ENCODE results near the gene IBTK. TPM values are rescaled to one million over a fixed set of nuclear protein-coding genes. Genes with fewer than 3 reads are reported as not detected.
A peak's percentile ranks its signal among the peaks of the same experiment; 100 is the strongest.

The IBTK gene
- total and polyA plus RNA-seq, 2 experiments from 2014 or later = 17.3 to 60.3 TPM

DNA sequence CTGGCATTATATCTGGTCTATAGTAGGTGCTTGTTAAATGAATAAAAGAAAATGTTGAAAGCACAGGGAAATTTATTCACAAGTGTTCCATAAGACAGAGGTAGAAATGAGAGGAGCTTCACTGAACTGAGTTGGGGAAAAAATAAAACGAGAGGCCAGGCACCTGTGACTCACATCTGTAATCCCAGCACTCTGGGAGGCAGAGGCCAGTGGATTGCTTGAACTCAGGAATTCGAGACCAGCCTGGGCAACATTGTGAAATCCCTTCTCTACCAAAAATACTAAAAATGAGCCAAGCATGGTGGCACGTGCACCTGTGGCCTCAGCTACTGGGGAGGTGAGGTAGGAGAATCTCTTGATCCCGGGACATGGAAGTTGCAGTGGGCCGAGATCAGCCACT lies 28.1 kb upstream of the IBTK start:
- no peak overlapping the region for H2AFZ ChIP-seq
- no peaks in the 10 kb centered on the region for H3K4me1 ChIP-seq (ENCODE audit: insufficient read depth)
- no peak overlapping the region for H3K4me2 ChIP-seq
- no peak overlapping the region for H3K27ac ChIP-seq
- H3K36me3 ChIP-seq (replicated peaks; ENCODE audit: insufficient read depth, low read depth) = no peaks in the 10 kb centered on the region
- no peaks in the 10 kb centered on the region for H3K9me2 ChIP-seq (replicated peaks; ENCODE audit: insufficient read depth)
- H3K4me3 ChIP-seq = no peak overlapping the region
- no peaks in the 10 kb centered on the region for H3K27me3 ChIP-seq
- 88% methylated on average over 5 of the region's 5 CpGs for WGBS (ENCODE audit: low lambda C conversion rate, missing lambda C conversion rate)
- TF ChIP-seq EZH2phosphoT487 (IDR thresholded peaks at IDR 0.05; ENCODE audit: low read depth, severe bottlenecking, unreplicated experiment) (no peak), EZH2 (IDR thresholded peaks at IDR 0.05; ENCODE audit: borderline replicate concordance) (no peak)
- TF ChIP-seq, protein P1, sequence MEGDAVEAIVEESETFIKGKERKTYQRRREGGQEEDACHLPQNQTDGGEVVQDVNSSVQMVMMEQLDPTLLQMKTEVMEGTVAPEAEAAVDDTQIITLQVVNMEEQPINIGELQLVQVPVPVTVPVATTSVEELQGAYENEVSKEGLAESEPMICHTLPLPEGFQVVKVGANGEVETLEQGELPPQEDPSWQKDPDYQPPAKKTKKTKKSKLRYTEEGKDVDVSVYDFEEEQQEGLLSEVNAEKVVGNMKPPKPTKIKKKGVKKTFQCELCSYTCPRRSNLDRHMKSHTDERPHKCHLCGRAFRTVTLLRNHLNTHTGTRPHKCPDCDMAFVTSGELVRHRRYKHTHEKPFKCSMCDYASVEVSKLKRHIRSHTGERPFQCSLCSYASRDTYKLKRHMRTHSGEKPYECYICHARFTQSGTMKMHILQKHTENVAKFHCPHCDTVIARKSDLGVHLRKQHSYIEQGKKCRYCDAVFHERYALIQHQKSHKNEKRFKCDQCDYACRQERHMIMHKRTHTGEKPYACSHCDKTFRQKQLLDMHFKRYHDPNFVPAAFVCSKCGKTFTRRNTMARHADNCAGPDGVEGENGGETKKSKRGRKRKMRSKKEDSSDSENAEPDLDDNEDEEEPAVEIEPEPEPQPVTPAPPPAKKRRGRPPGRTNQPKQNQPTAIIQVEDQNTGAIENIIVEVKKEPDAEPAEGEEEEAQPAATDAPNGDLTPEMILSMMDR (IDR thresholded peaks at IDR 0.05; ENCODE audit: poor library complexity) = no peak
- no peaks in the 10 kb centered on the region for H4K20me1 ChIP-seq (ENCODE audit: insufficient read depth, poor library complexity, severe bottlenecking)
- H3K79me2 ChIP-seq = no peaks in the 10 kb centered on the region
- no peak for DNase-seq (ENCODE audit: low spot score)
- H3K9me3 ChIP-seq (ENCODE audit: low read depth) = no peaks in the 10 kb centered on the region

DNA sequence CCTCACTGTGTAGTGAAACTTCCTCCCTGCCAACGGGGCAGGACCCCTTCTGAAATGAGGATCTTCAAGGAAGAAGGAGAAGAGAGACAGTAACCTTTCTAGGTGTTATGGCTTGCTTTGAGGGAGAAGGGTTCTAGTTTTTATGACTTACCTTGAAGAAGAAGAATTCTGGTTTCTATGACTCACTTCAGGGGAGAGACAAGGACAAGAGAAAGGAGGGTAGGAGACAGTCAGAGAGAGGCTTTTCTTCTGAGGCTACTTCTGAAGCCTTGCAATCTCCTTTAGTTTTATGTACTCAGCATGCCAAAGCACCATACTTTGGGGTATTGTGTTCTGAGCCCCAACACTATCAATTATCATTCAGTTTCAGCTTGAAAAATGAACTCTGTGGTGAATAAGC lies 25.8 kb upstream of the IBTK start:
- H3K36me3 ChIP-seq (replicated peaks; ENCODE audit: insufficient read depth, low read depth) = no peaks in the 10 kb centered on the region

DNA sequence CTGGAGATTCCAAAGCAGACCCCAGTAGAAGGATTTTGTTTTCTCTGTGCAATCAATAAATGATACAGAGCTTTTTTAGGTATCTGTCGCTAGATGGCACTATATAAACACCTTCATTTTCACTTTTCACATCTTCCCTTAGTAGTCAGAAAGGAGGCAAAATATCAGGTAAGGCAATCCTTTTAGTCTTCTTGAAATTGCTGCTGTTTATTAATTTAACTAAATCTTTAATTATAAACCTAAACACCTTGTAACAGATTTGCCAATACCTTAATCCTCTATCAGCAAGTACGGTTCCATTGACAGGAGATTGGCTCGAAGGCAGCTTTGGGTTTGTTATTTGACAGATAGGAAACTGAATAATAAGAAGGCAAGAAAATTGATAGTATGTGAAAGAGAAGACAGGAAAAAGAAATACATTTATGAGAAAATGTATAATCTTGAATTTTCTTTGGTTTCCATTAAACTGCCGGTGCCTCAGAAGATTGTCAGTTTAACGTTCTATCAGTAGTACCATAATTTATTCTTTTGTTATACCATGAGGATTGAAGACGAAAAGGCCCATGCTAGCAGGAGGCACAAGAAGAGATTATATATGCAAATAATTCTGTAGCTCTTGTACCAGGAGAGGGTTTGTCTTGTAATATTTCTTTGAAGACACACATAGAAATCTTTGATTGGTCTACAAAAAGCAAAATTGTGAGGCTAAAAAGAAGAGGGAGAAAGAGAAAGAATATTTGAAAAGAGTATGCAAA lies 23.5 kb upstream of the IBTK start:
- H3K9me2 ChIP-seq (replicated peaks; ENCODE audit: insufficient read depth) = no peaks in the 10 kb centered on the region
- H3K27ac ChIP-seq = no peak overlapping the region
- no peaks in the 10 kb centered on the region for H3K9me3 ChIP-seq (ENCODE audit: low read depth)
- no peaks in the 10 kb centered on the region for H3K36me3 ChIP-seq (replicated peaks; ENCODE audit: insufficient read depth, low read depth)
- no peaks in the 10 kb centered on the region for H4K20me1 ChIP-seq (ENCODE audit: insufficient read depth, poor library complexity, severe bottlenecking)
- TF ChIP-seq EZH2 (IDR thresholded peaks at IDR 0.05; ENCODE audit: borderline replicate concordance) = no peak
- TF ChIP-seq, protein P1 (IDR thresholded peaks at IDR 0.05; ENCODE audit: poor library complexity) = peak; percentile 82
- no peak overlapping the region for H2AFZ ChIP-seq
- no peak overlapping the region for H3K4me3 ChIP-seq
- no peaks in the 10 kb centered on the region for H3K27me3 ChIP-seq
- WGBS (ENCODE audit: low lambda C conversion rate, missing lambda C conversion rate) = 73% methylated on average over 6 of the region's 6 CpGs
- no peaks in the 10 kb centered on the region for H3K79me2 ChIP-seq
- H3K4me2 ChIP-seq = no peak overlapping the region
- no peaks in the 10 kb centered on the region for H3K4me1 ChIP-seq (ENCODE audit: insufficient read depth)
- DNase-seq (ENCODE audit: low spot score) = peak; percentile 32

More for the DNA sequence above, 25.8 kb upstream of the IBTK start:
- WGBS (ENCODE audit: low lambda C conversion rate, missing lambda C conversion rate) = 82% methylated on average over 1 of the region's 1 CpG
- no peak for TF ChIP-seq EZH2 (IDR thresholded peaks at IDR 0.05; ENCODE audit: borderline replicate concordance)
- no peaks in the 10 kb centered on the region for H3K4me1 ChIP-seq (ENCODE audit: insufficient read depth)
- H3K9me2 ChIP-seq (replicated peaks; ENCODE audit: insufficient read depth) = no peaks in the 10 kb centered on the region
- DNase-seq (ENCODE audit: low spot score) = no peak
- no peak overlapping the region for H3K4me2 ChIP-seq
- H4K20me1 ChIP-seq (ENCODE audit: insufficient read depth, poor library complexity, severe bottlenecking) = no peaks in the 10 kb centered on the region
- H3K9me3 ChIP-seq (ENCODE audit: low read depth) = no peaks in the 10 kb centered on the region
- no peak overlapping the region for H2AFZ ChIP-seq
- no peaks in the 10 kb centered on the region for H3K27me3 ChIP-seq
- no peak overlapping the region for H3K4me3 ChIP-seq
- no peak overlapping the region for H3K27ac ChIP-seq
- H3K79me2 ChIP-seq = no peaks in the 10 kb centered on the region

DNA sequence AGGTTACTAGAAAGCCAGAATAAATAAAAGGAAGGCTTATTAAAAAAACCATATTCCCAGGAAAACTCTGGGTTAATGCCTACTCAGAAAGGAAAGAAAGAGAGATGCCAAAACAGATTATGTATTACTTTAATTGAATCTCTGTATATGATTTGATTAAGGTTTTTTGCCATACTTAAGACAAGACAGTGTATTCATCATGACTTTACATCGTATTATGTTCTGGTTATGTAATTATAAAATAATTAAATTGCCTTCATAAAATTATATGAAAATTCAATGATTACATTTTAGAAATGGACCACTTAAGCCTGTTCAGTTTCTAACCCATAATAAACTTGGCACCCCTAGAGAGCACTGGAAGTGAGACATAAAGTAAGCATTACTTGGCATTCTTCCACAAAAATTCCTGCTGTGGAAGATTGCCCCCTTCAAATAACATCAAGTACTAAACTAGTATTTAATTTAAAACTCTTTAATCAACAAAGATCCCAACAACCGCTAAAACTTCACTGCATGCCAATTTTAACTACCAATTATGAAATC lies 20.8 kb upstream of the IBTK start:
- WGBS (ENCODE audit: low lambda C conversion rate, missing lambda C conversion rate) = 80% methylated on average over 2 of the region's 2 CpGs
- Histone ChIP-seq H3K4me3 (no peak overlapping the region), H2AFZ (no peak overlapping the region), H4K20me1 (ENCODE audit: insufficient read depth, poor library complexity, severe bottlenecking) (no peaks in the 10 kb centered on the region), H3K9me2 (replicated peaks; ENCODE audit: insufficient read depth) (no peaks in the 10 kb centered on the region), H3K4me2 (no peak overlapping the region), H3K79me2 (no peaks in the 10 kb centered on the region), H3K9me3 (ENCODE audit: low read depth) (no peaks in the 10 kb centered on the region), H3K27me3 (no peaks in the 10 kb centered on the region), H3K27ac (no peak overlapping the region), H3K36me3 (replicated peaks; ENCODE audit: insufficient read depth, low read depth) (no peaks in the 10 kb centered on the region), H3K4me1 (ENCODE audit: insufficient read depth) (no peaks in the 10 kb centered on the region)
- no peak for DNase-seq (ENCODE audit: low spot score)
- TF ChIP-seq EZH2phosphoT487 (IDR thresholded peaks at IDR 0.05; ENCODE audit: low read depth, severe bottlenecking, unreplicated experiment) (no peak), EZH2 (IDR thresholded peaks at IDR 0.05; ENCODE audit: borderline replicate concordance) (no peak)
- TF ChIP-seq, protein P1 (IDR thresholded peaks at IDR 0.05; ENCODE audit: poor library complexity) = no peak
